GM23248 (cell line): ENCODE data around the gene ADGRE2.
"Not testable (repeated sequence)": the region's sequence is repeated elsewhere in the genome, so short reads cannot be mapped to it uniquely, and the experiment has no call there.

Experiments
- EZH2 ChIP-seq: fragments of 200-600 bp; sonication (generic); IDR thresholded peaks from 2 replicates; pipeline ENCODE4 v1.6.1; 2018; ENCODE audit warnings: antibody characterized with exemption, mild to moderate bottlenecking; ENCODE audit not compliant: insufficient read depth, poor library complexity, severe bottlenecking
- EZH2phosphoT487 ChIP-seq: fragments of 200-600 bp; sonication (generic); IDR thresholded peaks from 2 replicates; pipeline ENCODE4 v1.6.1; 2018; ENCODE audit warnings: antibody characterized with exemption, moderate library complexity, mild to moderate bottlenecking, low read depth; ENCODE audit not compliant: insufficient read depth

- TF ChIP-seq EZH2phosphoT487, EZH2: not testable (repeated sequence)
Measured at GRCh38 chr19:14775326-14775725, 3.0 kb downstream of the ADGRE2 start.
